ENCODE results near the gene GORASP2. TPM values are rescaled to one million over a fixed set of nuclear protein-coding genes. Genes with fewer than 3 reads are reported as not detected.

Gene GORASP2
- total RNA-seq, 1 experiment from 2014 or later: 89.3 TPM

DNA sequence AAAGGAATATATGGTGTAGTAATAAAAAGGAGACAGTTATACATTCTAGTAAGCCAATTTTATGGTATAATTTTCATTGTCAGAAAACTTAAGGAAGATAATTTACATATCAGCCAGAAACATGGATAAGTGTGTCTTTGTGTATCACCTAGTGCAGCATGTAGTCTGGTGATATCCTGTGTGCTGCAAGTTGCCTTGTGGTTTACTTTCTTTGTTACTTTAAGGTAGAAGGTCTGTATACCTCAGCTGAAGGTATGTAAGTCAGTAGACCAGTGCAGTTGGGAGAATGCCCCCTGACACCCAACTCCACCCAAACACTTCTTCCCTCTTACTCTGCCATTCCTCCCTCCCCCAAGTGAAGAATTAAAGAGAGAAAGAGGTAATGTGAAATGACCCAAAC, 11.0 kb downstream of the GORASP2 start:
- intact Hi-C loops (cut with micrococcal nuclease; ENCODE audit: unreplicated experiment): no loop called here
- no peak for TF ChIP-seq EZH2 (IDR thresholded peaks at IDR 0.05; ENCODE audit: borderline replicate concordance, low read depth, low read length, poor library complexity, severe bottlenecking)
- TF ChIP-seq CTCF (conservative IDR thresholded peaks at IDR 0.05; ENCODE audit: low read depth, low read length): no peak
- Histone ChIP-seq H3K9me3 (ENCODE audit: low read depth, low read length, poor library complexity, severe bottlenecking) (no peaks in the 10 kb centered on the region), H3K27me3 (replicated peaks; ENCODE audit: insufficient read depth, low read depth, low read length, poor library complexity) (no peaks in the 10 kb centered on the region), H3K4me1 (ENCODE audit: insufficient read depth, low read length, poor library complexity, severe bottlenecking) (peaks cover 16% of the 10 kb centered on the region), H3K27ac (ENCODE audit: low read depth, low read length, poor library complexity, severe bottlenecking) (no peak overlapping the region), H3K4me3 (ENCODE audit: low read depth, low read length, poor library complexity, severe bottlenecking) (no peak overlapping the region), H3K36me3 (ENCODE audit: insufficient read depth, low read length, poor library complexity, severe bottlenecking) (no peaks in the 10 kb centered on the region)
- CTCF ChIA-PET: no interaction called here
- POLR2A ChIA-PET (ENCODE audit: low non-redundant PET): no interaction called here
- no TSS peak for BruUV-seq (replicated peaks)
- DNase-seq (ENCODE audit: low spot score): no peak

DNA sequence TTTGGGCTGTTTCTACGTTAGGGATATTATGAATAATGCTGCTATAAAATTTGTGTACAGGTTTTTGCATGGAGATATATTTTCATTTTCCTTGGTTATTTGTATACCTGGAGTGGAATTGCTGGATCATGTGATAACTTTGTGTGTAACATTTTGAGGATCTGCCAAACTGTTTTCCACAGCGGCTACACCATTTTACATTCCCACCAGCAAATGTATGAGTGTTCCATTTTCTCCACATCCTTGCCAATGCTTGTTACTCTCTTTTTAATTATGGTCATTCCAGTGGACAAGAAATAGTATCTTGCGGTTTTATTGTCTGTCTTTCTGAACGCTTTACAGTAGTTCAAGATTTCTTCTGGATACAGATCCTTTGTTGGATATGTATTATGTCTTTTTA, 13.6 kb downstream of the GORASP2 start:
- ChIA-PET CTCF (no interaction called here), POLR2A (ENCODE audit: low non-redundant PET) (no interaction called here)
- no peak for DNase-seq (ENCODE audit: low spot score)
- peaks cover 16% of the 10 kb centered on the region for H3K4me1 ChIP-seq (ENCODE audit: insufficient read depth, low read length, poor library complexity, severe bottlenecking)
- TF ChIP-seq EZH2 (IDR thresholded peaks at IDR 0.05; ENCODE audit: borderline replicate concordance, low read depth, low read length, poor library complexity, severe bottlenecking) (no peak), CTCF (conservative IDR thresholded peaks at IDR 0.05; ENCODE audit: low read depth, low read length) (no peak)
- intact Hi-C loops (cut with micrococcal nuclease; ENCODE audit: unreplicated experiment): no loop called here
- H3K4me3 ChIP-seq (ENCODE audit: low read depth, low read length, poor library complexity, severe bottlenecking): no peak overlapping the region
- BruUV-seq (replicated peaks): no TSS peak
- H3K9me3 ChIP-seq (ENCODE audit: low read depth, low read length, poor library complexity, severe bottlenecking): no peaks in the 10 kb centered on the region
- no peak overlapping the region for H3K27ac ChIP-seq (ENCODE audit: low read depth, low read length, poor library complexity, severe bottlenecking)
- H3K36me3 ChIP-seq (ENCODE audit: insufficient read depth, low read length, poor library complexity, severe bottlenecking): no peaks in the 10 kb centered on the region
- H3K27me3 ChIP-seq (replicated peaks; ENCODE audit: insufficient read depth, low read depth, low read length, poor library complexity): no peaks in the 10 kb centered on the region

DNA sequence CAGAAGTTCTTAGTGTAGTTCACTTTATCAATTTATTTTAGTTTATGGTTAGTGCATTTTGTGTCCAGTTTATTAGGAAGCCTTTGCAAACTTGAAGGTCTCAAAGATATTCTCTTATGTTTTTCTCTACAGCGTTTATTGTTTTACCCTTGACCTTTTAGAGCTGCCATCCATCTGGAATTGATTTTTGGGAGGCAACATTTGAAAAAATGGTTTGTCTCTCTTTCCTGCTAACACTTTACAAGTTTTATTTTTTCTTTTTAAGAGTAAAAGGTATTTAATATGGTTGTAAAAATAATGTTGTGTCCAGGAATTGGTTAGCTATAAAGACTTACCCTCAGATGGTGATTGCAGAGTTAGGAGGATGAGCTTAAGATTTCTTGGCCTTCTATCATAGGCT, 14.0 kb downstream of the GORASP2 start:
- no peak overlapping the region for H3K27ac ChIP-seq (ENCODE audit: low read depth, low read length, poor library complexity, severe bottlenecking)
- TF ChIP-seq CTCF (conservative IDR thresholded peaks at IDR 0.05; ENCODE audit: low read depth, low read length) (no peak), EZH2 (IDR thresholded peaks at IDR 0.05; ENCODE audit: borderline replicate concordance, low read depth, low read length, poor library complexity, severe bottlenecking) (no peak)
- BruUV-seq (replicated peaks): no TSS peak
- H3K4me3 ChIP-seq (ENCODE audit: low read depth, low read length, poor library complexity, severe bottlenecking): no peak overlapping the region
- DNase-seq (ENCODE audit: low spot score): no peak
- intact Hi-C loops (cut with micrococcal nuclease; ENCODE audit: unreplicated experiment): no loop called here
- peaks cover 16% of the 10 kb centered on the region for H3K4me1 ChIP-seq (ENCODE audit: insufficient read depth, low read length, poor library complexity, severe bottlenecking)
- H3K9me3 ChIP-seq (ENCODE audit: low read depth, low read length, poor library complexity, severe bottlenecking): no peaks in the 10 kb centered on the region
- no peaks in the 10 kb centered on the region for H3K36me3 ChIP-seq (ENCODE audit: insufficient read depth, low read length, poor library complexity, severe bottlenecking)
- ChIA-PET CTCF (no interaction called here), POLR2A (ENCODE audit: low non-redundant PET) (no interaction called here)
- no peaks in the 10 kb centered on the region for H3K27me3 ChIP-seq (replicated peaks; ENCODE audit: insufficient read depth, low read depth, low read length, poor library complexity)

Measured in A673 (cell line).